ENCODE results near the gene NSD1.

The NSD1 gene

DNA sequence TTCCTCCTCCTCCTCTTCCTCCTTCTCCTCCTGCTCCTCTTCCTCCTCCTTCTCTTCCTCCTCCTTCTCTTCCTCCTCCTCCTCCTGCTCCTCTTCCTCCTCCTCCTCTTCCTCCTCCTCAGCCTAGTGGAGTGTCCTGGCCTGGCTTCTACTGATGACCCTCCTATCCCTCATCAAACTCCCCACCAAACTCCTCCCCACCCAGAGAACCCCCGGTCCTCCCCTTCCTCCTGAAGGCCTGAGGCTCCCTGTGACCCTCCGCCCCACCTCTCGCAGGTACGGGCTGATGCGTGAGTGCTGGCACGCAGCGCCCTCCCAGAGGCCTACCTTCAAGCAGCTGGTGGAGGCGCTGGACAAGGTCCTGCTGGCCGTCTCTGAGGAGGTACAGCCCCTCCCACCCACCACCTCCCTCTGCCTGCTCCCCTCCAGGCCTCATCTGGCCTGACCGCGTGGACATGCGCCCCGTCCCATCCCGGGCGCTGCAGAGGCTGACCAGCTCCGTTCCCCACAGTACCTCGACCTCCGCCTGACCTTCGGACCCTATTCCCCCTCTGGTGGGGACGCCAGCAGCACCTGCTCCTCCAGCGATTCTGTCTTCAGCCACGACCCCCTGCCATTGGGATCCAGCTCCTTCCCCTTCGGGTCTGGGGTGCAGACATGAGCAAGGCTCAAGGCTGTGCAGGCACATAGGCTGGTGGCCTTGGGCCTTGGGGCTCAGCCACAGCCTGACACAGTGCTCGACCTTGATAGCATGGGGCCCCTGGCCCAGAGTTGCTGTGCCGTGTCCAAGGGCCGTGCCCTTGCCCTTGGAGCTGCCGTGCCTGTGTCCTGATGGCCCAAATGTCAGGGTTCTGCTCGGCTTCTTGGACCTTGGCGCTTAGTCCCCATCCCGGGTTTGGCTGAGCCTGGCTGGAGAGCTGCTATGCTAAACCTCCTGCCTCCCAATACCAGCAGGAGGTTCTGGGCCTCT is 36.3 kb upstream of the NSD1 start:
- no peak for DNase-seq

DNA sequence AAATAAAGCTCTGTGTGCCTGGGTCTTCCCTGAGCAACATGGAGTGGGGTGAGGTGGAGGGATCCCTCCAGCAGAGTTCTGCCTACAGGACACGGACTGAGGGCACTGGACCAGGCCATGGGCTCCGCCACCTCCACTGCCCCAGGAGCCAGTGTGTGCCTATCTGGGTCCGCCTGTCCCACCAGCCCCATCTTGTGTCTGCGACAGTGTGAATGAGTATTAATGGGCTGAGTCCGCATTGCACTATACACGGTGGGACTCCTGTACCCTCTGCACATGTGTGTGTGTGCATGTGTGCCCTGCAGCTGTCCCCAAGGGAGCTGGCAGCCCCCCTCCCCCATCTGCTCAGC is 35.5 kb upstream of the NSD1 start:
- no peak for DNase-seq

DNA sequence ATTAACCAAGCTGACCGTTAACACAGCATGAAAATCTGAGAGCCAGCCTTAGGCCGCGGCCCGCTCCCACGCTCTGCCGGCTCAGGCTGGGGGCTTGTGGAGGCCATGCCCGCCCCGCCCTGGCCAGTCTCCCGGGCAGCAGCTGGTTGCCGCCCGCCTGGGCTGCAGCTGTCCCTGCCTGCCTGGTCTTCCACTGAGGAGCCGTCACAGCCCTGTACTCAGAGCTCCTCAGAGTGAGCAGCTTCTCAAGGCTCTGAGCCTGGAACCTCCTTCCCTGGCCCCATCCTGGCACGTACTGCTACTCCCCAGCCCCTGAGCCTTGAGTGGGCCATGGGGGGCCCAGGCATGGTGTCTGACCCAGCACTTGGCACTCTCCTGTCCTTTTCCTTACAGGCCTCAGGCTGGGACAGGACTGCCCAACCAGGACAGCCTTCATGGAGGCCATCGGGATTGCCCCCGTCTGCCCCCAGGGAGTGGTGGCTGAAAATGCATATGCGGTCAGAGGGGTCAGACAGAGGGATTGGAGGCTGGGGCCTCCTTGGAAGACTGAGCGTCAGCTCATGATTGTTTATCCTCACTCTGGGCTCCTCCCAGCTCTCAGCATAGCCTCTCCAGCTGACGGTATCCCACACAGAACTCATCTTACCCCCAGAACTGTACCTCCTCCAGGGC is 35.0 kb upstream of the NSD1 start:
- DNase-seq: no peak

DNA sequence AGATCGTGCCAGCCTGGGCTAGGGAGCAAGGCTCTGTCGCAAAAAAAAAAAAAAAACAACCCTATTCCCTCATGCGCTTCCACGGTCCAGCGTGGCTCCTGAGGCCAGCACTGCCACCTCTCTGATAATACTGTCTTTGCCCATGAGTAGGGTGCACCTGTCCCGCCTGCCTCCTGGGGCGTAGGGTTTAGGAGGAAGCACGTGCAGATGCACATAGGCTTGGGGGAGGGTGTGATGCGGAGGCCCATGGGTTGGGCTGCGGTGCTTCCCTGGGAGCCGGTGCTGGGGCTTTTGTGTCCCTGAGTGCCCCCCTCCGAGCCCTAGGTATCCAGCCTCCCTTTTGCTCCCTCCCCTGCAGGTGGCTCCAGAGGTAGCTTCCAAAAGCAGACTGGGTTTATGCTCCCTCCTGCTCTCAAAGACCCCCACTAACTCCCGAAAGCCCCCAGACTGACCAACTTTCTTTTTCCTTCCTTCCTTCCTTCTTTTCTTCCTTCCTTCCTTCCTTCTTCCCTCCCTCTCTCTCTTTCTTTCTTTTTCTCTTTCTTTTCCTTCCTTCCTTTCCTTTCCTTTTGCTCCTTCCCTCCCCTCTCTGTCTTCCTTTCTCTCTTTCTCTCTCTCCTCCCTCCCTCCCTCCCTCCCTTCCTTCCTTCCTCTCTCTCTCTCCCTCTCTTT is 34.0 kb upstream of the NSD1 start:
- no peak for DNase-seq

DNA sequence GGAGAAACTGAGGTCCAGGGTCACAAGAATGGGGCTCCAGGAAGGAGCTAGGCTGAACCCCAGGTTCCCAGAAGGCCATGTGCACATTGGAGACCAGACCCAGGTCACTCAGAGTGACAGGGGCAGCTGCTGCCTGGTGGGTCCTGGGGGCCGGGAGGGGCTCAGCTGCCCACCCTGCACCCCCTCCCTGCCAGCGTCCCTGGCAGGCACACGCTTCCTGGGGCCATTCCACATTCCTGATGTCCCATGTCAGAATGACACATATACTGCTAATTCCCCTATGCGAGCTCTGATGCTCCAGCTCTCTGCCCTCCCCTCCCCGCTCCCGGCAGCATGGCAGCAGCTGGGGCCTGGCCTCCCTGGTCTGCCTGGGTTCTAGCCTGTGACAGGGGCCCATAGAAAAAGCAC is 32.9 kb upstream of the NSD1 start:
- no peak for DNase-seq

DNA sequence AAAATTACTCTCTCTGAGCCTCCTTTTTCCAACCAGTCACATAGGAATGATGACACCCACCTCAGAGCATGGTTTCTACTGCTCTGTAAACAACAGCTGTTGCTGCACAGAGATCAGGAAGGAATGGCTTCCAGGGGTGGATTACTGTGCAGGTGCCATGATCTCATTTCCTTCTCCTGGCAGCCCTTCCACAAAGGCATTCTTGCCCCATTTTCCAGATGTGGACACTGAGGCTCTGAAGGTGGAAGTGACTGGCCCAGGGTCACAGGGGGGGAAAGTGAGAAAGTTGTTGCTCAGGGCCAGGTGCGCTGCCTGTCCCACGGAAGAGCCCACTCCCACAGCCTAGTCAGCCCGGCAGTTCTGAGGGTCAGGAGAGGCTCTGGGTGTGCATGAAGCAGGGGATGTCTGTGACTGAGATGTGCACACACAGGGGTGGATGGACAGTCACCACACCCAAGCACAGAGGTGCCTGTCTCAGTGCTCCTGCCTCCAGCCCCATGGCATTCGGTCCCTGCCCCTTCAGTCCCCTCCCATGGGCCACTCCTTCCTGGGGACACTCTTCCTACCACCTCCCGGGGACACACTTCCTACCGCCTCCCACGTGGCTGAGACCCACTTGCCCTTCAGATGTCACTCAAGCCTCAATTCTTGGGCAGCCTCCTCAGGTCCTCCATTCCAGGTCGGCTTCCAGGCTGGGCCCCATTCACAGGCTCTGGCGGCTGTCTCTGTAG is 29.9 kb upstream of the NSD1 start:
- no peak for DNase-seq

DNA sequence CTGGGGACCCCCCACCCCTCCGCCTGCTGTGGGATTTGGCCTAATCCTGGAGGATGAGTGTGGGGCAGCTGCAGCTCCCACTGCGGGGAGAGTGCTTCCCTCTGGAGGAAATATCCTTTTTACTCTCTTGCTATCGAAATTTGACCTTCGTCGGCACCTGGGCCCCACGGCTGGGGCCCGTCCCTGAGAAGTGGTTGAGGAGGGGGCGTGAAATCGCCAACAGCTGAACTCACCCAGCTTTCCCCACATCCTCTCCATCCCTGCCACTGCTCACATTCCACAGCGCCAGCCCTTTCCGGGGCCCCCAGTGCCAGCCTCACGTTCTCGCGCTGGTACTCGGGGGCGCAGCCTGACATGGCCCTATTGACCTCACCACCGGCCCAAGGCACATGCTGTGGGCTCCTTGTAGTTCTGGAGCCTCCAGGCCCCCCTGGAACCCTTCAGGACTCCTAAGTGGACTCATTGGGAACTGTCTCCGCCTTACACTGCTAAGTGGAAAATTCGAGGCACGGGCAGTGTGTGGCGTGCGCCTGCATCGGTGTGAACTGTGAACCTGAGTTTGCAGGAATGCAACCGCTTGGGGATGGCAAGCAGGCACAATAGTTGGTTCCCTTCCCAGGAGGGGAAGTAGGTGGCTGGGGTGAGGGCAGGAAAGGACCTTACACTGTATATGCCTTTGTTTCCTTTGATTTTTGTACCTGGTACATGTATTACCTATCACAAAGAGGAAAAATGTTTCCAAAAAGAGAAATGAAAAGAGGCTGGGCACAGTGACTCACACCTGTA is 27.7 kb upstream of the NSD1 start:
- no peak for DNase-seq

DNA sequence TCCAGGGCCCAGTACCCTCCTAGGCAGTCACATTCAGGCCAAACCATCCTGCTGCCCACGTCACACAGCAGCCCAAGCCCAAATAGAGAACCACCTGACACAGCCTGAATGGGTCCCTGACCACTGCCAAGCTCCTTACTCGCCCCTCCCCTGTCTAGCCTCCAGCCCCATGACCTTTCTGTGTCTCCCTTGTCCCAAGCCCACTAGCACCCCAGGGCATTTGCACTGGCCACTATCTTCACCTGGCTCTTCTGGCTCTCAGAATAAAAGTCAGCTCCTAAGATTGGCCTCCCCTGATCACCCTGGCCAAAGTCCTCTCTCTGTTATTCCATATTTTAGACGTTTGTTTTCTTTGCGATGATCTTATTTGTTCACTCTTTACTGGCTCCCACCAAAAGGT is 26.4 kb upstream of the NSD1 start:
- no peak for DNase-seq

DNA sequence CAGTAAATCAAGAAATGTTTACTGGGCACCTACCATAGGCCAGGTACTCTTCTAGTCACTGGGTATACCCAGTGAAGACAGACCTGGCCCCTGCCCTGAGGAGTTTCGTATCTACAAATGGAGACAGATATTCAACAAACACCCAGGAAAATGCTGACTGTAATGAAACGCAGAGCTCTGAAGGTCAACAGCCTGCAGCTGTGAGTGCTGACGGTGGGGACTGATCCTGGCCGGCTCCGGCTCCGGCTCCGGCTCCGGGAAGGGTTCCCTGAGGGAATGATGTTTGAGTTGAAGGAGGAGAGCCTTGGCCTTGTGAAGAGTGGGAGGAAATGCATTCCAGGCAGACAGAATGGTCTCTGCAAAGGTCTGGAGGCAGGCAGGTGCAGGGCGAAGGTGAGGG is 23.8 kb upstream of the NSD1 start:
- DNase-seq: no peak

DNA sequence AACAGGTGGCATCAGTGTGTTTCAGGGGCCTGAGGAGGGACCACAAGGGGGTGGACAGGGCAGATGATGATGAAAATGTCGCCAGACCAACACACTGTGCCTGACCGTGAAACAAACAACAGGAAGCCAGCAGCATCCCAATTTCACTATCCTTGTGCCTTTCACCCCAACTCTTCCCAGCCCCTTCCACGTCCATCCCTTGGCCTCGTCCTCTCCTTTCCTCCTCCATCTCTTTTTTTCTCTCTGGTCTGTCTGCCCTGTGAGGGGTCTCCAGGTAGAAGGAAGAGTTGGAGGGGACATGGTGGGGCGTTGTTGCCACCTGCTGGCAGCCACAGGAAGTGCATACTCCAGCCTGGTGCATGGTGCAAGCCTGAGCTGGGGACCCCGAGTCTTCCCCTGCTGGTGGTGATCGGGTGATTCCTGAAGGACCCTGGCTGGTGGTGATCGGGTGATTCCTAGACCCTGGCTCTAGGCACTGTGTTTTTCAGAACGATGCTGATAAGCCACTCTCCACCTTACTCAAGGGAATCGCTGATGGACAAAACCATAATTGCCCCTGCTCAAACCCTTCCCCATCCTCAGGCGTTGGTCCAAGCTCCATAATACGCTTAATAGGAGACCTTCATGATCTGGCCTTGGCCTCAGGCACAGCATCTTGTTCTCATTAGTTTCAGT is 21.7 kb upstream of the NSD1 start:
- DNase-seq: peak; percentile 43

DNA sequence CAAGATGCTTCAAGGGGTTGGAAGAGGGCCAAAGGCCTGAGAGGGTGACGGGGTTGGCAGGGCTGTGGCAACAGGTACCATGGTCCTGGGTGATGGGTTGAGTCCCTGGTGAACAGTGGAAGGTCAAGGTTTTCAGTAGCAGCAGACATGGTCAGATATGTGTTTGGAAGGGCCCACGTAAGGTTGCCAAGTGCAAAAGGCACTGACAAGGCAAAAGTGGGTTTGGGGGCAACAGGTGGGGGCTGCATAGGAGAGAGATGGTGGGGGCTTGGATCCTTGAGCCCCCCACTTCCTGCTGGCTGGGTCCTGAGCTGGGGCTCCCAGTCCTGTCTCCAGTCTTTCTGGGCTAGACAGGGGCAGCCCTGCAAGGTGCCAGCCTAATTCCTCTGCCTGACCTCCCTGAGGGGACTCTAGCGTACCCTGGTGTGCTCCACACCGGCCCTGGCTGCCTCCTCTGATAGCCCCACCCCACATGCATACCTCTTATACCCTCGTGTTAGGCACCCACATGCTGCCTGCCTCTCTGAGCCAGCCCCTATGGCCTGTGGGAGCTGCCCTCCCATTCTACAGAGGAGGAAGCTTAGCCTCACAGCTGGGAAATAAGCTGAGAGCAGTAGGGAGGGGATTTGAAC is 20.9 kb upstream of the NSD1 start:
- no peak for DNase-seq

DNA sequence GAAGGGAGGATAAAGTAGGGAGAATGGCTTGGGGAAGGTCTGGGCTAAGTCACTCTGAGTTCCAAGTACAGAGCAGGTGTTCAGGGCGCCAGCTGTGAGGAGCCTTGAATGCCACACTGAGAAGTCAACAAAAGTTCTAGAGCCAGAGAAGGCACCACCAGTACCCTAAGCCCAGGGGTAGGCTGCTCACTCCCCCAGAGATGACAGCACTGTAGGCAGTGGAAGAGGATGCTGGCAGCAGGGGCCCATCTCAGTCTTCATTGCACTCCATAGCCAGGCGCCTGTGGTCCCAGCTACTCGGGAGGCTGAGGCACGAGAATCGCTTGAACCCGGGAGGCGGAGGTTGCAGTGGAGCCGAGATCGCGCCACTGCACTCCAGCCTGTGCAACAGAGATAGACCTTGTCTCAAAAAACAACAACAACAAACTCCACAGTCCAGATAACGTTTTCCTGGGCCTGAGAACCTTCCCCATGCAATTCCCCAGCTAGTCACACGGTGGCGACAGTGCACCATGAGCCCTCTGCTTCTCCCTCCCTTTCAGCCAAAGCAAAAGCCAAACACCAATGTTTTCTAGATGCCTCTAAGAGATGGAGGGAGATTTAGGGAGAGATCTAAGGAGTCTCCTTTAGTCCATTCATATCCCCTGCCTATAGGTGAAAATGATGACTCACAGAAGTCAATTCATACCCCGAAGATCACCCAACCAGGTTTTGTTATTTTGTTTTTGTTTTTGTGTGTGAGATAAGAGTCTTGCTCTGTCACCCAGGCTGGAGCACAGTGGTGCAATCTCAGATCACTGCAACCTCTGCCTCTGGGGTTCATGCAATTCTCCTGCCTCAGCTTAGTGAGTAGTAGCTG is 19.8 kb upstream of the NSD1 start:
- peak; percentile 78 for DNase-seq

DNA sequence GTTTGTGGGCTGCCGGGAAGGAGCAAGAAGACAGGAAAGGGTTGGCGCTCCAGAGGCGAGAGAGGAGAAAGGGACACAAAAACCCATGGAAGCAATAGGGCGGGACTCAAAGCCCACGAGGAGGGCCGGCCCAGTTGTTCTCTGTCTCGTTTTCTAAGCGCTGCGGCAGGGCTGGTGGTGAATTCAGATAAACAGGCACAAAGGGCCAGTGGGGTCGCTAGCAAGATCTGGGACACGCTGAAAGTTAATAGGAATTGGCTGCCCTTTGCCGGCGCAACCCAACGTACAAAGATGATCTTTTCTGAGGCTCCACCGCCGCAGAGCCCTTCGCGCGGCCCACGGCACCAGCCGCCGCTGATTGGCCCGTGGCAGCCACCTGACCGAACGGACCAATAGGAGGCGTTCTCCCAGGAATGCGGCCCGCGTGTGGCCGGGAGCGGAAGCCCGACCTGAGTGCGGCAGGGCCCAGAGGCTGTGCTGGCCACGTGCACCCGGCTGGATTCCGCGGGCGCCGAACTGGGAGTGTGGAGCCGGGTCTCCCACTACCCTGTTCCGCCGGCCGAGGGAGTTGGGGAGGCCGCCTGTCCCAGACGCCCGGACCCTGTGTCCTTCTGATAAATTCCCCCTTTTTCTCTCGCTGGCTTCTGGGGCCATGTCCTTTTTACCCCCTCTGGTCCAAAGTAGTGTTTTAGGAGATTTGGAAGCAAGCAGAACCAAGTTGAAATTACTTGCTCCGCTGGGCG is 16.8 kb upstream of the NSD1 start:
- peak; percentile 80 for DNase-seq

DNA sequence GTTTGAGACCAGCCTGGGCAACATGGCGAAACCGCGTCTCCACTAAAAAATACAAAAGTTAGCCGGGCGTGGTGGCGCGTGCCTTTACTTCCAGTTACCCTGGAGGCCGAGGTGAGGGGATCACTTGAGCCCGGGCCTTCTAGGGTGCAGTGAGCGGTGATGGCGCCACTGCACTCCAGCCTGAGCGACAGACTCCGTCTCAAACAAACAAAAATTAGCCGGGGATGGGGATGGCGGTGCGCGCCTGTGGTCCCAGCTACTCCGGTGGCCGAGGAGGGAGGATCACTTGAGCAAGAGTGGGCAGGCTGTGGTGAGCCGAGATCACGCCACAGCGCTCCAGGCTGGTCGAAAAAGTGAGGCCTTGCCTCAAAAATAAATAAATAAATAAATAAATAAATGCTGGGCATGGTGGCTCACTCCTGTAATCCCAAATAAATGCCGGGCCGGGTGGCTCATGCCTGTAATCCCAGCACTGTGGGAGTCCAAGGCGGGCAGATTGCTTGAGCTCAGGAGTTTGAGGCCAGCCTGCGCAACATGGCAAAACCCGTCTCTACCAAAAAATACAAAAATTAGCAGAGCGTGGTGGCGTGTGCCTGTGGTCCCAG is 16.0 kb upstream of the NSD1 start:
- no peak for DNase-seq

DNA sequence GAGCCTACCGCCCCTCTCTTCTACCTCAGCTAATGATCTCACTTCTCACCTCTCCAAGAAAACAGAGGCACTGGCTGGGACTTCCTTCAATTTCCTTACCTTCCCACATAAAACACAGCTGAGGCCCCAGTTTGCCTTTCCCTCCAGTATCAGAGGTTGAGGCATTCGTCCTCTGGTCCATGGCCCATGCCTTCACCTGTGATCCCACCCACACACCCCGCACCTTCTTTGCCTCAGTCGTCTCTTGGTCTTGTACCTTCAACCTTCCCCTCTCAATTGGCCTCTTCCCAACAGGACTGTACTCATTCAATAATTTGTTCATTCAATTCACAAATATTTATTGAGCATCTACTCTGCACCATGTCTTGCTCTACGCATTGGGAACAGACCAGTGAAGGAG is 11.0 kb upstream of the NSD1 start:
- DNase-seq: no peak

DNA sequence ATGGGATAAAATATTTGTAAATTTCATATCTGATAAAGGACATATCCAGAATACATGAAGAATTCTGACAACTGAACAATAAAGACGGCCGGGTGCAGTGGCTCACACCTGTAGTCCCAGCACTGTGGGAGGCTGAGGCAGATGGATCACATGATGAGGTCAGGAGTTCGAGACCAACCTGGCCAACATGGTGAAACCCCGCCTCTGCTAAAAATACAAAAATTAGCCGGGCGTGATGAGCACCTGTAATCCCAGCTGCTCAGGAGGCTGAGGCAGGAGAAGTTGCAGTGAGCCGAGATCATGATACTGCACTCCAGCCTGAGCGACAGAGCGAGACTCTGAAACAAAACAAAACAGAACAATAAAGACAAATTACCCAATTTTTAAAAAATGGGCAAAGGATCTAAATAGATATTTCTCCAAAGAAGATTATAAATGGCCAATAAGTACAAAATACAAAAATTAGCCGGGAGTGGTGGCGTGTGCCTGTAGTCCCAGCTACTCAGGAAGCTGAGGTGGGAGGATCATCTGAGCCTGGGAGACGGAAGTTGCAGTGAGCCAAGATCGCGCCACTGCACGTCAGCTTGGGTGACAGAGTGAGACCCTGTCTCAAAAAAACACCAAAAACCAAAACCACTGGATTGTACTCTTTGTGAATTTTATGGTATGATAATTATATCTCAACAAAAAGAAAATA is 9.6 kb upstream of the NSD1 start:
- DNase-seq: no peak

DNA sequence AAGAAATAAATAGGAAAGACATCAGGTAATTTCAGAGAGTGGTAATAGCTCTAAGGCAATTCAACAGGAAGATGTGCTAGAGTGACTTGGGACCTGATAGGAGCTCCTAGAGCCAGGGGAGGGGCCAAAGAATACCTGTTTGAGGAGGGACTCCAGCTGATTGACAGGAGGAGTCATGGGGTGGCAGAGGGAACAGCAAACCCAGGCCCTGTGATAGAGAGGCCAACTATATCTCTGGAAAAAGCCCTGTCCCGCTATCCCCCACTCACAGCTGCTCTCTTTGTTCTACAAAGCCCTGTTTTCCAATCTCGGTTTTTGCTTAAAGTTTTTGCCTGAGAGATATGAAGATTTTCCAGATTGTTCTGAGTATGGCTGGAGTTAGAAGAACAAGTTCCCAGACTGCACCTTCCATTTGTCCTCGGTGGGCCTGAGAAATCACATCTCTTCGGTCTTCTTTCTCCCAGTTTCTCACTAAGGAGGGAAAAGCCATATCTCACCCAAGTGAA is 9.0 kb upstream of the NSD1 start:
- DNase-seq: no peak

DNA sequence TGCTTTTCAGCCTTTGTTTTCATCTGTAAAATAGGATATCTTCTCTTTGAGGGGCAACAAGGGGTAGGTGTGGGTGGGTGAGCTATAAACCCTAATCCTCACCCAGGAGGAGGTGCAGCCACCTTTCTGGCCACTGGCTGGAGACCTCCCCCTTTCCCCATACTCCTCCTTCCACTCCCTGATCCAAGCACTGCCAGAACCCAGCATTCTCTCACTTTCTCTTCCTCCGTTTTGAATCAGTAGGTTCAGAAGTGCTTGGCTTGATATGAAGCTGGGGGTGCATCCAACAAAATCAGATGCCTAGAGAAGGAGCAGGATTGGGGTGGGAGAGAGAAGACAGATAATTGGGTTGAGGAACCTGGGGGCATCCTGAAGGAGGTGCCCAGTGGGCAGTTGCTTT is 6.8 kb upstream of the NSD1 start:
- no peak for DNase-seq
